CD4-positive, alpha-beta T cell (primary cell): Measurements from ENCODE around the gene MRPS18A. TPM values are rescaled to one million over a fixed set of nuclear protein-coding genes. Genes with fewer than 3 reads are reported as not detected.

ENCODE experiments used
- ATAC-seq: fragments of 200-7000 bp; cut with Tn5 transposase; one replicate; pipeline ENCODE4 v1.10.0; 2022; ENCODE audit warnings: mild to moderate bottlenecking; ENCODE audit not compliant: poor library complexity
- CTCF ChIA-PET: fragments of 350-600 bp; sonication (Branson Sonifier 250); formaldehyde crosslinking; loops from one replicate; lab custom pipeline; 2021; ENCODE audit warnings: antibody characterized with exemption, inconsistent platforms; lab: Charles Lee
- POLR2A ChIA-PET: fragments of 350-600 bp; sonication (Branson Sonifier 250); formaldehyde crosslinking; loops from one replicate; lab custom pipeline; 2021; ENCODE audit warnings: antibody characterized with exemption, inconsistent platforms; lab: Charles Lee
- DNase-seq, 14 experiments: peaks; one replicate each; pipeline ENCODE4 v3.0.0-alpha.2; 2013 to 2020; ENCODE audit warnings: mixed read lengths in 2 of 14
- H3K27ac ChIP-seq, 2 donors: one replicate each; pipeline versions ENCODE4 v1.5.1 to v1.7.0; 2013; ENCODE audit warnings: low read length in 2 of 2, low read depth in 1 of 2, mild to moderate bottlenecking in 1 of 2
- H3K27me3 ChIP-seq, 2 experiments: 1 replicate in 1 of 2; 2 replicates in 1 of 2; pipeline versions ENCODE4 v1.6.1 to v1.7.0; 2013; ENCODE audit warnings: low read length in 2 of 2, control low read depth in 1 of 2, mild to moderate bottlenecking in 1 of 2, moderate library complexity in 1 of 2; ENCODE audit not compliant: insufficient read depth in 2 of 2, control insufficient read depth in 1 of 2
- H3K36me3 ChIP-seq: one replicate; pipeline ENCODE4 v1.6.1; 2013; ENCODE audit warnings: low read length, control low read depth; ENCODE audit not compliant: insufficient read depth
- H3K4me1 ChIP-seq: one replicate; pipeline ENCODE4 v1.6.1; 2013; ENCODE audit warnings: low read length, control low read depth; ENCODE audit not compliant: insufficient read depth
- H3K4me3 ChIP-seq: one replicate; pipeline ENCODE4 v1.5.1; 2013; ENCODE audit warnings: mild to moderate bottlenecking, low read length, moderate library complexity
- H3K9me3 ChIP-seq, 2 experiments: 1 replicate in 1 of 2; 2 replicates in 1 of 2; pipeline versions ENCODE4 v1.6.1 to v1.7.0; 2013; ENCODE audit warnings: low read length in 2 of 2, mild to moderate bottlenecking in 2 of 2, control low read depth in 1 of 2, moderate library complexity in 1 of 2; ENCODE audit not compliant: control insufficient read depth in 1 of 2, insufficient read depth in 1 of 2
- H3K27ac Mint-ChIP-seq: one replicate; pipeline ENCODE4 v1.8.0; 2020; ENCODE audit warnings: mixed read lengths
- H3K27me3 Mint-ChIP-seq: one replicate; pipeline ENCODE4 v1.8.0; 2021; ENCODE audit warnings: mixed read lengths
- H3K36me3 Mint-ChIP-seq: one replicate; pipeline ENCODE4 v1.8.0; 2021; ENCODE audit warnings: low read depth, mixed read lengths
- H3K4me1 Mint-ChIP-seq: one replicate; pipeline ENCODE4 v1.8.0; 2021; ENCODE audit warnings: low read depth, mixed read lengths
- H3K4me3 Mint-ChIP-seq: one replicate; pipeline ENCODE4 v1.8.0; 2020; ENCODE audit warnings: mild to moderate bottlenecking, mixed read lengths
- H3K9me3 Mint-ChIP-seq: one replicate; pipeline ENCODE4 v1.8.0; 2020; ENCODE audit warnings: mixed read lengths
- CTCF ChIP-seq: fragments of 200-600 bp; IDR thresholded peaks from one replicate; pipeline ENCODE4 v1.8.0; 2022; ENCODE audit warnings: antibody characterized with exemption, mild to moderate bottlenecking
- intact Hi-C, 2 experiments: fragments of 100-400 bp; cut with DNase I in 1 of 2; cut with micrococcal nuclease in 1 of 2; formaldehyde crosslinking; loops; one replicate each; pipeline versions ENCODE4 v1.15.1 to v1.9.0; 2023 to 2025; cut with DNase I, micrococcal nuclease
- total RNA-seq, 174 experiments: library from RNA in 2 of 174; stranded (reverse) in 2 of 174; gene quantifications; one replicate each; pipeline ENCODE4 v1.2.3 and lab custom pipeline; 2021 to 2026

The MRPS18A gene
- total RNA-seq, 2 experiments from 2014 or later: 26.1 to 27.7 TPM

DNA sequence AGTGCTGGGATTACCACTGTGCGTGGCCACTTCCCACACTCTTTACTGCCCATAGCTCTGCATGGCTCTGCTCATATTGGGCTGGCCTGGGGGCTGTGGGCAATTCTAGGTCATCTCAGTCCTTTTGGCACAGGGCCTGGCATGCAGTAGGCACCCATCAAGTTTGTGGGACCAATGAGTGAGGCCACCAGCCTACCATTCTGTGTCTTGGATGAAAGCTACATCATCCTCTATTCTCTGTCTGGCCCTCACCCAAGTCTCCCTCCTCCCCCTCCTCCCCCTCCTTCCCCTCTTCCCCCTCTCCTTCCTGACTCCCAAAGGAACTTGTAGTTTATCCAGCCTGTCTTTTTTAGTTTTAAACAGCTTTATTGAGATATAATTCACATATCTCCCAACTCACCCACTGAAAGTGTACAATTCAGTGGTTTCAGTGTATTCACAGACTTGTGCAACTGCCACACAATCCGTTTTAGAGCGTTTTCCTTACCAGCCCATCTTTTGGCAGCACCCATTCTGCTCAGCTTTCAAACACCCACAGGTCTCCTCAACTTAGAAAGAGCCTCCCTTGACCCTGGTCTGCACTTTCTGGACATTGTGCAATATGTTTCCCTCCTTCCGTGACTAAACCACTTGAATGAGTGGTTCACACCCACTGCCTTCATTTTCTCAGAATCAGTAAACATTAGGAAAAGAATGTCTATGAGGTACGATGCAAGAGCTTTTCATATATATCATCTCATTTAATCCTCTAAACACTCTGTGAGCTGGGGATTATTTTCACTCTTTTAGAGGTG lies 21.5 kb upstream of the MRPS18A start:
- ATAC-seq: no peak
- ChIA-PET POLR2A (no interaction called here), CTCF (no interaction called here)
- Mint-ChIP-seq H3K36me3 (no peaks in the 10 kb centered on the region), H3K27me3 (peaks cover 39% of the 10 kb centered on the region), H3K4me3 (no peak overlapping the region), H3K4me1 (no peaks in the 10 kb centered on the region), H3K27ac (no peak overlapping the region), H3K9me3 (no peaks in the 10 kb centered on the region)
- Histone ChIP-seq H3K36me3 (no peaks in the 10 kb centered on the region), H3K4me1 (peaks cover 5% of the 10 kb centered on the region), H3K4me3 (no peak overlapping the region), H3K27ac (no peak overlapping the region), H3K27me3 (peaks cover 0 to 4% of the 10 kb centered on the region in 2 experiments), H3K9me3 (no peaks in the 10 kb centered on the region)
- intact Hi-C loops: no loop called here
- peak in 2 of 14 experiments; percentile 32 to 43 for DNase-seq
- TF ChIP-seq CTCF: no peak

GRCh38 chr6:43707767-43708166 lies 20.2 kb upstream of the MRPS18A start:
- CTCF ChIA-PET: no interaction called here
- H3K36me3 ChIP-seq: no peaks in the 10 kb centered on the region
- H3K4me3 Mint-ChIP-seq: no peak overlapping the region

DNA sequence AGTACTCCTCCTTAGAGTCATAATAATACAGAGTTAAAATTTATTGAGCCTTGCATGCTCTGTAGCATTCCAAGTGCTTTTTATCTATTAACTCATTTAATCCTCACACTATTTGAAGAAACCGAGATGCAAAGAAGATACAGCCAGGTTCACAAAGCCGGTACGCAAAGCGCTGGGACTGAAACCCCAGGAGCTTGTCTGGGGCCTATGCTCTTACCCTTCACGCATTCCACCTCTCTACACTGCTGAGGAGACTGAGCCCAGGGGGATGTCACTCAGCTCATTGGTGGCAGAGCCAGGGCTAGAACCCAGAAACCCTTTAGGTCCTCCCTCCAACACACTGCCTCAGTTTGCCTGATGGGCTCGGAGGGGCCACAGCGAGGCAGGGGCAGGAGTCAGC lies 19.7 kb upstream of the MRPS18A start:
- Mint-ChIP-seq H3K4me3 (no peak overlapping the region), H3K9me3 (no peaks in the 10 kb centered on the region), H3K36me3 (no peaks in the 10 kb centered on the region), H3K27me3 (peaks cover 54% of the 10 kb centered on the region), H3K27ac (no peak overlapping the region), H3K4me1 (no peaks in the 10 kb centered on the region)
- no peak overlapping the region for H3K4me3 ChIP-seq
- peaks cover 0 to 5% of the 10 kb centered on the region in 2 experiments for H3K27me3 ChIP-seq
- ATAC-seq: no peak
- no peak for DNase-seq
- H3K4me1 ChIP-seq: peaks cover 5% of the 10 kb centered on the region
- ChIA-PET POLR2A (no interaction called here), CTCF (no interaction called here)
- H3K27ac ChIP-seq: no peak overlapping the region
- H3K9me3 ChIP-seq: no peaks in the 10 kb centered on the region
- intact Hi-C loops: no loop called here
- no peak for TF ChIP-seq CTCF
- no peaks in the 10 kb centered on the region for H3K36me3 ChIP-seq

More at GRCh38 chr6:43707767-43708166, 20.2 kb upstream of the MRPS18A start:
- Mint-ChIP-seq H3K27me3 (peaks cover 50% of the 10 kb centered on the region), H3K36me3 (no peaks in the 10 kb centered on the region), H3K9me3 (no peaks in the 10 kb centered on the region), H3K4me1 (no peaks in the 10 kb centered on the region), H3K27ac (no peak overlapping the region)
- Histone ChIP-seq H3K27ac (no peak overlapping the region), H3K27me3 (peaks cover 0 to 4% of the 10 kb centered on the region in 2 experiments), H3K9me3 (no peaks in the 10 kb centered on the region), H3K4me1 (peaks cover 5% of the 10 kb centered on the region), H3K4me3 (no peak overlapping the region)
- DNase-seq: no peak
- POLR2A ChIA-PET: no interaction called here
- intact Hi-C loops: no loop called here
- TF ChIP-seq CTCF: no peak
- ATAC-seq: no peak
